Measurements from ENCODE around the gene NPEPPS.
"Not testable (repeated sequence)": the region's sequence is repeated elsewhere in the genome, so short reads cannot be mapped to it uniquely, and the experiment has no call there.

The NPEPPS gene

GRCh38 chr17:47520279-47520678 is 10.6 kb upstream of the NPEPPS start:
- not testable (repeated sequence) for H3K4me1 ChIP-seq (ENCODE audit: control insufficient read depth, insufficient read depth, low read length); H3K27me3 ChIP-seq (ENCODE audit: control insufficient read depth, insufficient read depth, low read length); DNase-seq (ENCODE audit: low read depth, low spot score); H3K9me3 ChIP-seq (ENCODE audit: control insufficient read depth, insufficient read depth, low read length); H3K27ac ChIP-seq (ENCODE audit: low read length); H3K36me3 ChIP-seq (ENCODE audit: control insufficient read depth, insufficient read depth, low read length); H3K4me3 ChIP-seq (ENCODE audit: low read length)
- WGBS (ENCODE audit: insufficient coverage, insufficient read length), result no CpG with 5 or more reads among the region's 4 CpGs

- WGBS (ENCODE audit: insufficient coverage, insufficient read length), result no CpG with 5 or more reads among the region's 1 CpG
- not testable (repeated sequence) for H3K4me1 ChIP-seq (ENCODE audit: control insufficient read depth, insufficient read depth, low read length); DNase-seq (ENCODE audit: low read depth, low spot score); H3K36me3 ChIP-seq (ENCODE audit: control insufficient read depth, insufficient read depth, low read length); H3K4me3 ChIP-seq (ENCODE audit: low read length); H3K27me3 ChIP-seq (ENCODE audit: control insufficient read depth, insufficient read depth, low read length); H3K27ac ChIP-seq (ENCODE audit: low read length); H3K9me3 ChIP-seq (ENCODE audit: control insufficient read depth, insufficient read depth, low read length)
Observed at GRCh38 chr17:47521434-47521833, 9.5 kb upstream of the NPEPPS start.

- not testable (repeated sequence) for H3K4me3 ChIP-seq (ENCODE audit: low read length); DNase-seq (ENCODE audit: low read depth, low spot score); H3K4me1 ChIP-seq (ENCODE audit: control insufficient read depth, insufficient read depth, low read length); H3K9me3 ChIP-seq (ENCODE audit: control insufficient read depth, insufficient read depth, low read length); H3K36me3 ChIP-seq (ENCODE audit: control insufficient read depth, insufficient read depth, low read length); H3K27me3 ChIP-seq (ENCODE audit: control insufficient read depth, insufficient read depth, low read length); H3K27ac ChIP-seq (ENCODE audit: low read length)
Observed at GRCh38 chr17:47522341-47522740, 8.6 kb upstream of the NPEPPS start.

- DNase-seq (ENCODE audit: low read depth, low spot score); H3K36me3 ChIP-seq (ENCODE audit: control insufficient read depth, insufficient read depth, low read length); H3K27ac ChIP-seq (ENCODE audit: low read length); H3K9me3 ChIP-seq (ENCODE audit: control insufficient read depth, insufficient read depth, low read length); H3K4me1 ChIP-seq (ENCODE audit: control insufficient read depth, insufficient read depth, low read length); H3K27me3 ChIP-seq (ENCODE audit: control insufficient read depth, insufficient read depth, low read length): not testable (repeated sequence)
- peak overlapping the region; percentile 53; the same call in 1 of the 2 replicates for H3K4me3 ChIP-seq (ENCODE audit: low read length)
- no CpG with 5 or more reads among the region's 61 CpGs for WGBS (ENCODE audit: insufficient coverage, insufficient read length)
Observed at GRCh38 chr17:47531233-47531820, 419 bp downstream of the NPEPPS start.

- H3K4me3 ChIP-seq (ENCODE audit: low read length); H3K27me3 ChIP-seq (ENCODE audit: control insufficient read depth, insufficient read depth, low read length); H3K36me3 ChIP-seq (ENCODE audit: control insufficient read depth, insufficient read depth, low read length); H3K27ac ChIP-seq (ENCODE audit: low read length); H3K9me3 ChIP-seq (ENCODE audit: control insufficient read depth, insufficient read depth, low read length); DNase-seq (ENCODE audit: low read depth, low spot score); H3K4me1 ChIP-seq (ENCODE audit: control insufficient read depth, insufficient read depth, low read length): not testable (repeated sequence)
- no CpG with 5 or more reads among the region's 3 CpGs for WGBS (ENCODE audit: insufficient coverage, insufficient read length)
Observed at GRCh38 chr17:47539085-47539484, 8.2 kb downstream of the NPEPPS start.

- H3K4me1 ChIP-seq (ENCODE audit: control insufficient read depth, insufficient read depth, low read length); DNase-seq (ENCODE audit: low read depth, low spot score); H3K27me3 ChIP-seq (ENCODE audit: control insufficient read depth, insufficient read depth, low read length); H3K9me3 ChIP-seq (ENCODE audit: control insufficient read depth, insufficient read depth, low read length); H3K4me3 ChIP-seq (ENCODE audit: low read length); H3K36me3 ChIP-seq (ENCODE audit: control insufficient read depth, insufficient read depth, low read length); H3K27ac ChIP-seq (ENCODE audit: low read length): not testable (repeated sequence)
- no CpG with 5 or more reads among the region's 2 CpGs for WGBS (ENCODE audit: insufficient coverage, insufficient read length)
Observed at GRCh38 chr17:47541676-47542075, 10.8 kb downstream of the NPEPPS start.

GRCh38 chr17:47544327-47544726 is 13.4 kb downstream of the NPEPPS start:
- not testable (repeated sequence) for DNase-seq (ENCODE audit: low read depth, low spot score); H3K9me3 ChIP-seq (ENCODE audit: control insufficient read depth, insufficient read depth, low read length); H3K36me3 ChIP-seq (ENCODE audit: control insufficient read depth, insufficient read depth, low read length); H3K4me1 ChIP-seq (ENCODE audit: control insufficient read depth, insufficient read depth, low read length); H3K4me3 ChIP-seq (ENCODE audit: low read length); H3K27me3 ChIP-seq (ENCODE audit: control insufficient read depth, insufficient read depth, low read length); H3K27ac ChIP-seq (ENCODE audit: low read length)
- no CpG with 5 or more reads among the region's 6 CpGs for WGBS (ENCODE audit: insufficient coverage, insufficient read length)

GRCh38 chr17:47554733-47555132 is 23.8 kb downstream of the NPEPPS start:
- not testable (repeated sequence) for H3K4me1 ChIP-seq (ENCODE audit: control insufficient read depth, insufficient read depth, low read length); DNase-seq (ENCODE audit: low read depth, low spot score); H3K36me3 ChIP-seq (ENCODE audit: control insufficient read depth, insufficient read depth, low read length); H3K27me3 ChIP-seq (ENCODE audit: control insufficient read depth, insufficient read depth, low read length); H3K4me3 ChIP-seq (ENCODE audit: low read length); H3K27ac ChIP-seq (ENCODE audit: low read length); H3K9me3 ChIP-seq (ENCODE audit: control insufficient read depth, insufficient read depth, low read length)
- no CpG with 5 or more reads among the region's 4 CpGs for WGBS (ENCODE audit: insufficient coverage, insufficient read length)

- H3K4me1 ChIP-seq (ENCODE audit: control insufficient read depth, insufficient read depth, low read length); H3K36me3 ChIP-seq (ENCODE audit: control insufficient read depth, insufficient read depth, low read length); H3K4me3 ChIP-seq (ENCODE audit: low read length); DNase-seq (ENCODE audit: low read depth, low spot score); H3K27me3 ChIP-seq (ENCODE audit: control insufficient read depth, insufficient read depth, low read length); H3K9me3 ChIP-seq (ENCODE audit: control insufficient read depth, insufficient read depth, low read length); H3K27ac ChIP-seq (ENCODE audit: low read length): not testable (repeated sequence)
- no CpG with 5 or more reads among the region's 3 CpGs for WGBS (ENCODE audit: insufficient coverage, insufficient read length)
Observed at GRCh38 chr17:47556108-47556507, 25.2 kb downstream of the NPEPPS start.

- not testable (repeated sequence) for H3K4me1 ChIP-seq (ENCODE audit: control insufficient read depth, insufficient read depth, low read length); DNase-seq (ENCODE audit: low read depth, low spot score); H3K27me3 ChIP-seq (ENCODE audit: control insufficient read depth, insufficient read depth, low read length); H3K4me3 ChIP-seq (ENCODE audit: low read length); H3K27ac ChIP-seq (ENCODE audit: low read length); H3K9me3 ChIP-seq (ENCODE audit: control insufficient read depth, insufficient read depth, low read length); H3K36me3 ChIP-seq (ENCODE audit: control insufficient read depth, insufficient read depth, low read length)
Observed at GRCh38 chr17:47560517-47561043, 29.7 kb downstream of the NPEPPS start.

GRCh38 chr17:47561698-47562405 is 30.9 kb downstream of the NPEPPS start:
- not testable (repeated sequence) for H3K9me3 ChIP-seq (ENCODE audit: control insufficient read depth, insufficient read depth, low read length); H3K27me3 ChIP-seq (ENCODE audit: control insufficient read depth, insufficient read depth, low read length); H3K36me3 ChIP-seq (ENCODE audit: control insufficient read depth, insufficient read depth, low read length); DNase-seq (ENCODE audit: low read depth, low spot score); H3K27ac ChIP-seq (ENCODE audit: low read length); H3K4me1 ChIP-seq (ENCODE audit: control insufficient read depth, insufficient read depth, low read length); H3K4me3 ChIP-seq (ENCODE audit: low read length)
- WGBS (ENCODE audit: insufficient coverage, insufficient read length), result no CpG with 5 or more reads among the region's 5 CpGs
